GM18951 (cell line): ENCODE results near the gene RAPGEF3.

Experiments used
- POLR2A ChIP-seq: IDR thresholded peaks from 4 replicates; pipeline ENCODE4 v1.6.1; 2011; ENCODE audit warnings: mild to moderate bottlenecking; ENCODE audit not compliant: insufficient read length, insufficient read depth; ENCODE audit errors: extremely low read depth
- in situ Hi-C: fragments of 300-500 bp; cut with MboI; formaldehyde crosslinking; loops from one replicate; pipeline ENCODE4 v1.12.0; 2022; ENCODE audit warnings: low sequenced_read_pairs, mixed read lengths, inconsistent platforms; ENCODE audit not compliant: unreplicated experiment

Gene RAPGEF3

DNA sequence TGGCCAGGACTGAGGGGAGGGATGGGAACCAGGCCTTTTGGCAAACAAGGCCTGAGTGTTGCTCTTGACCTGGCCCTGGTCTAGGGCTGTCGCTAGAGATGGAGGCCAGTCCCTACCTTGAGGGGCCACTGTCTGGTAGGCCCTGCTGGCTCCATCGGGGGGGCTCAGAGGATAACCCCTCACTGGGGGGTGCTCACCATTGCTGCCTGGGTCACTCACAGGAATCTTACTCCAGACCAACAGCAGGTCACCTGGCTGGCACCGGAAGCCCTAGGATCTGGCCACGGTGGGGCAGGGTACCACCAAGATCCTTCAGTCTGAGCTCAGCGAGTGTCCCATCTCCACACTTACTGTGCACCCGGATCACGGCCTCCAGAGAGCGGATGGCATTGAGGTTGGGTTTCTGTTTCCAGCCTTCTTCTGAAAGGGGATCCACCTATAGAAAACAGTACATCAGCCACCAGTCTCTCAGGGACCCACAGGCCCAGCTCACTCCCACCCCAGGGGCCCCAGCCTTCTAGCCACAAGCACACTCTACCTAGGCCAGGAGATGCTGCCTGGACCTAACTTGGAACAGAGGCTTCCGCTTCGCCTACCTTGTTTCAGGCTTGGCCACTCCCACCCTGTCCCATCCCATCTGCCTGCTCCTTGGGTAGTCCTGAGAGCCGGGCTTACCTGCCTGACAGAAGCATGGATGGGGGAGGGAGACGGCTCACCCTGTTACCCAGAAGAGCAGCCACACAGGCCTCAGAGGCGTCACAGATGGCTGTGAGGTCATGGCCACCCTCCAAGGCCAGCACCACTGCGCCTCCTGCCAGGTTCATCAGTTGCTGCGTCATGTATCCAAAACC, 26.6 kb upstream of the RAPGEF3 start:
- in situ Hi-C loops = no loop called here
- no peak for TF ChIP-seq POLR2A

- in situ Hi-C loops = no loop called here
- TF ChIP-seq POLR2A = no peak
These were observed 25.4 kb upstream of the RAPGEF3 start for GRCh38 chr12:47783821-47784819.

GRCh38 chr12:47783024-47783755, 24.5 kb upstream of the RAPGEF3 start:
- TF ChIP-seq POLR2A = no peak
- in situ Hi-C loops = no loop called here

DNA sequence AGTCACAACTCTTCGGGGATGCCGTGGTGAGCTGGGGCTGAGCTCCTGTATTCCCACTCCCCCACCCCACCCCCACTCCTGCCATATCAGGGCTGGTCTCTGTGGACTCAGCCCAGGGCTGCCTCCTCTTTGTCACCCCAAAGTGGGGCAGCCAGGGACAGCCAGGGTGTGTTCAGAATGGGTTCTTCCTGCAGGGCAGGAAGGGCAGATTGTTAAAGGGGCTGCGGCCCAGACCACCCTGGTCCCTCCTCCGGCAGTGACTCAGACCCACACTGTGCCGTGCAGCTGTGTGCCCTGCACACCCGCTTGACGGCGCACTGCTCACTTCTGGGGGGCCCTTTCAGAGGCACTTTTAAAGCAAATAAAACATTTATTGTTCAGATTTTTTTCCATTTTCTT, 23.7 kb upstream of the RAPGEF3 start:
- no peak for TF ChIP-seq POLR2A
- in situ Hi-C loops = no loop called here

DNA sequence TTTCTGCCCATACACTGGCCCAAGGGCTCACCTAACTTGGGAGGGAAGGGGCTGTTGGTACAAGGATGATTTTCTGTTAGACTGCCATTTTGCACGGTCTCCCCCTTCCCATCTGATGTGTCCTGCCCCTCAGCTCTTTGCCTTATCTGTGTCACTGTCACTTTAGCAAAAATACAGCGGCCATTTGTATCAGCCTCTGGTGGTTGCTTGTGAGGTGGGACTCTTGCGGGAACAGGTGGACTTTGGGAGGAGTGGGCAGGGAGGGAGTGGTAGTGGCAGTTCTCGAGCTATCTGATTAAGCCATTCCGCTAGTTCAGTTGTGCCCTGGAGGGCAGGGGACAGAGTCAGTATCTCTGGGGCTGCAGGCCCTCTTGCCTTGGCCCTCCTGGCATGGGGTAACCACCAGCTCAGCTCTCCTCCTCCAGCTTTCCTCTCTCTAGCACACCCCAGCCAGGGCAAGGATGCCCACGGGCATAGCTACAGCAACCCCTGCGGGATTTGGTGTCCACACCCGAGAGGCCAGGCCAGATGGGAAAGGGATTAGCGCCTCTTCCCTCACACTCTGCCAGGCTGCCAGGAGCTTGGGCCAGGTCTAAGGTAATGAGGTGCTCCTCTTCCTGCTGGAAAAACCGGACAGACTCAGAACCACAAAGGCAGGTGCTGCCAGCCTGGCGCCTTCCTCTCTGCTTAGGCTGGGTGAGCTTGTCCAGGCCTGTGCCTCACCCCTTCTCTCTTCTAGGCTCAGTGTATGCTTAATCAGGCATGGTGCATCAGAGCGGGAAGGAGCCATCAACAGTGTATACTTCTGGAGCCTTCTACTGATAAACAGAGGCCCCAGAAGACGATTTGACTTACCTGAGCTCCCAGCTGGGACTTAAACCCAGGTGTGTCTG, 23.0 kb upstream of the RAPGEF3 start:
- no peak for TF ChIP-seq POLR2A
- in situ Hi-C loops = no loop called here

DNA sequence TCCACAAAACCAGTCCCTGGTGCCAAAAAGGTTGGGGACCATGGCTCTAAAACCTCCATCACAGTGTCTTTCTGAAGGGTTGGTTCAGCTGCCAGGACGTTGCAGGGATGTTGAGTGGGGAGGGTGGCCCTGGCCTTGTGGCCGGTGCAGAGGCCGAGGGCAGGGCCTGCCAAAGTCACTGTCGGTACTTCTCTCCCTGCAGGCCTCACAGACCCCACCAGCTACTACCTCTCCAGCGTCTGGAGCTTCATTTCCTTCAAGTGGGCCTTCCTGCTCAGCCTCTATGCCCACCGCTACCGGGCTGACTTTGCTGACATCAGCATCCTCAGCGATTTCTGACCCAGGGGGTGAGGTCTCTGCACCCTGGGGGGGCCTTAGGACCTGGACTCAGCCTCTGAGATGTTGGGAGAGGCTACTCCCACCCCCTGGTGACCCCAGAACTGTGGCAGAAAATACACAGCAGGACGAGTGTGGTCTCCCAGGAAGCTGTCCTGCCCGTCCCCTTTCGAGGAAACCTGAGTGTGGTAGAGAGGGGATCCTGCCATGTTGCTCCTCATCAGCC, 21.3 kb upstream of the RAPGEF3 start:
- TF ChIP-seq POLR2A = no peak

GRCh38 chr12:47779301-47779942, 20.7 kb upstream of the RAPGEF3 start:
- TF ChIP-seq POLR2A = no peak
- in situ Hi-C loops = loop anchor here (5.0 kb wide), 1 partner anchor 67 kb away; no protein-coding TSS in a partner anchor

More for the DNA sequence above, 21.3 kb upstream of the RAPGEF3 start:
- in situ Hi-C loops = loop anchor here (5.0 kb wide), 1 partner anchor 68 kb away; no protein-coding TSS in a partner anchor

DNA sequence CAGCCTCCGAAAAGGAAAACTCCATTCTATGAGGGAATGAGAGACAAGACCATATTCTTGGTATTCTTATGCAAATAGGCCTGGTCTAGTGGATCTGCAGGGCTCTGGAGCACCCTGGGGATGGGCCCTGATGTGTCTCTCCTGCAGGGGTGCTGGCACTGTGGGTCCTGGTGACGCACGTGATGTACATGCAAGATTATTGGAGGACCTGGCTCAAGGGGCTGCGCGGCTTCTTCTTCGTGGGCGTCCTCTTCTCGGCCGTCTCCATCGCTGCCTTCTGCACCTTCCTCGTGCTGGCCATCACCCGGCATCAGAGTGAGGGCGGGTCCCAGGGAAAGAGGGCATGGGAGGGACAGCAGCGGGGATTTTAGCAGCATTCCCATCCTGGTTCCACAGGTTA, 20.2 kb upstream of the RAPGEF3 start:
- in situ Hi-C loops = loop anchor here (5.0 kb wide), 1 partner anchor 67 kb away; no protein-coding TSS in a partner anchor
- no peak for TF ChIP-seq POLR2A

DNA sequence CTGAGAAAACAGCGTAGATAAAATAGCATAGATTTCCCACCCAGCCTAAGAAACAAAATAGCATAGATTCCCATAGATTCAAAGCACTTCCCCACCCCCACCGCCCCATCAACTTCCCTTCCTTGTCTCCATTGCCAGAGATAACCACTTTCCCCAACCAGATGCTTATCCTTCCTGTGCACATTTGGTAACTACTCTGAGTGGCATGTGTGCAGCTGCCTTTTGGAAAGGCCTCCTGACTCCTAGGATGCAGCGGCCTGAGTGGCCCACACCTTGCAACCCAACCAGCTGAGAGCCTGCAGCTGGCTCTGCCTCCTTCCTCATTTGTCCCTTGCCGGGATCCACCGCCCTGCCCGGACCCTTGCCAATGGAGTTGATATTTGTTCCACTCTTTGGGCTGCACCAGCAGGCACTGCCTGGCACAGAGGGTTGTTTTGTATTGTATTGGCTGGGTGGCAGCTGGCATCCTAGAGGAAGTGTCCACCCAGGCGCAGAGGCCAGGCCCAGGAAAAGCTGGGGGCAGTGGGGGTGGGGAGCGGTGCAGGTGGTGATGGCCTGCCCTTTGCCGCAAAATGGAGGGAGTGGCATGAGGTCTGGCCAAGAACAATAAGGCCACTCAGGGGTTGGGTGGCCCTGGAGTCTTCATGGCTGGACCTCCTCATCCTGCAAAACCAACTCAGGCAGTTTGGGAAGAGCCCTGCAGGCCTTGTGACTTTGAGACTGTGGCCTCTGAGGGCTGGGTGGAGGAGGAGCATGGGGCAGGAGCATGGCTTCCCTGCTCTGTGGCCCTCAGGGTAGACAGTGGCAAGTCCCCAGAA, 19.3 kb upstream of the RAPGEF3 start:
- TF ChIP-seq POLR2A = no peak
- in situ Hi-C loops = loop anchor here (5.0 kb wide), 1 partner anchor 66 kb away; no protein-coding TSS in a partner anchor

DNA sequence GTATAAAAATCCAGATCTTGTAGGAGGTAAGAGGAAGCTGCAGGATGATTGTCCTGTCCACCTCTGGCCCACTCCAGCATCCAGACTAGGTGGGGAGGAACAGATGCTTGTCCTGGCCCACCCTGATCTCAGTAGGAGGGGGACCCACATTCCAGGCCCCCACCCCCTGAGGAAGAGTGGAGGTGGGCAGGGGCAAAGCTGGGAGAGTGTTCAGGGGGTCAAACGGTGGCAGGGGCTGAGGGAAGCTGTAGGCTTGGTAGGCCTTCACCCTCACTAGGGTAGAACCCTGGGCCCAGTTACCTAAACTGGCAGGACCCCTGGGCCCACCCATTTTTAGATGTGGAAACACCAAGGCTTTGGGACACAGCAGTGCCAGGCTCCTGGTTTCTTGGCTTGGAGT, 18.5 kb upstream of the RAPGEF3 start:
- TF ChIP-seq POLR2A = no peak
- in situ Hi-C loops = loop anchor here (5.0 kb wide), 1 partner anchor 65 kb away; no protein-coding TSS in a partner anchor
